DOHH2 (cell line): ENCODE measurements around the gene NEK4.

Source experiments
- CTCF ChIP-seq: fragments of 200-600 bp; sonication (generic); IDR thresholded peaks from one replicate; pipeline ENCODE4 v1.5.1; 2014; ENCODE audit warnings: antibody characterized with exemption, mild to moderate bottlenecking, low read depth, low read length; ENCODE audit not compliant: poor library complexity, severe bottlenecking
- EZH2phosphoT487 ChIP-seq: fragments of 200-600 bp; sonication (generic); IDR thresholded peaks from 2 replicates; pipeline ENCODE4 v1.6.1; 2017; ENCODE audit warnings: borderline replicate concordance, mild to moderate bottlenecking, antibody characterized with exemption, low read length, moderate library complexity, mixed read lengths

DNA sequence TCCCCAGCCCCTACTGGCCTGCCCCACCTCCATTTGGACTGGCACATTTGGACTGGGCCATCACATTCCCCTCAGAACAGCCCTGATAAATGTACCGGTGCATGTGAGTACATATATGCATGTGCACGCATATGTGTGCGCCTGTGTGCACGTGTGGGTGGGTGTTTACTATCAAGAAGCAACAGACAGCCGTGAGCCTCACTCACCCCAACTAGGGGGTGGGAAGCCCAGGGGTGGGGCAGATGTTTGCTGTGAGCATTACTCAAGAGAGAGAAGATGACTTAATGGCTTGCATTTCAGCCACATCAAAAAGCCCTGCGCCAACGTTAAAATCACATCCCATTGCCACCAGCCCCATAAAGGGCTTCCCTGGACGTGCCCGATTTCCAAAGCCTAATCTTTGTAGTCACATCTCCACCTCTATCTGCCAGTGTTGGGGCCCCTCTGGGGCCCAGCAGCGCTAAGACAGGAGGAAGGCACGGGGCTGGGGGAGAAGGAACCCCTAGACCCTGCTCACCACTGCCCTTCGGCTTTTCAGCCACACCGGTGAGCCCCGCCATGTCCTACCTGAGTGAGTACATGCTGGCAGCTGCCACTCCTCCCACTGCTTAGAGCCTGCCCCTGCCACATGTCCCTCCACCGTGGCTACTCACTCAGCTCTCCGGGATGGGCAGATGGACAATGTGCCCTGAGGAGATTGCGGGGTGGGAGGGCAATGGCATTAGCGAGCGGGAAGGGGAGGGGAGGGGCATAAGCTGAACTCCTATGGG is 34.7 kb upstream of the NEK4 start:
- no peak for TF ChIP-seq CTCF
- TF ChIP-seq EZH2phosphoT487, result no peak
